BE2C (cell line): ENCODE results near the gene ABCC6.

Experiments used
- DNase-seq: peaks from one replicate; pipeline ENCODE4 v3.0.0-alpha.2; 2020
- H3K27me3 ChIP-seq: fragments of 250-450 bp; sonication (Bioruptor Pico); 2 replicates; pipeline ENCODE4 v1.5.1; 2020; ENCODE audit warnings: mild to moderate bottlenecking
- H3K36me3 ChIP-seq: fragments of 250-450 bp; sonication (Bioruptor Pico); 2 replicates; pipeline ENCODE4 v1.5.1; 2020; ENCODE audit warnings: mild to moderate bottlenecking
- H3K4me1 ChIP-seq: fragments of 250-450 bp; sonication (Bioruptor Pico); 2 replicates; pipeline ENCODE4 v1.5.1; 2020
- H3K4me3 ChIP-seq: 2 replicates; pipeline ENCODE4 v1.5.1; 2011; ENCODE audit warnings: low read depth, low read length
- H3K9me3 ChIP-seq: fragments of 250-450 bp; sonication (Bioruptor Pico); 2 replicates; pipeline ENCODE4 v1.5.1; 2020
- TF ChIP-seq, protein P1 (sequence below): IDR thresholded peaks from 2 replicates; pipeline ENCODE4 v1.5.1; 2012; ENCODE audit warnings: mild to moderate bottlenecking, low read depth, low read length

ABCC6 gene

DNA sequence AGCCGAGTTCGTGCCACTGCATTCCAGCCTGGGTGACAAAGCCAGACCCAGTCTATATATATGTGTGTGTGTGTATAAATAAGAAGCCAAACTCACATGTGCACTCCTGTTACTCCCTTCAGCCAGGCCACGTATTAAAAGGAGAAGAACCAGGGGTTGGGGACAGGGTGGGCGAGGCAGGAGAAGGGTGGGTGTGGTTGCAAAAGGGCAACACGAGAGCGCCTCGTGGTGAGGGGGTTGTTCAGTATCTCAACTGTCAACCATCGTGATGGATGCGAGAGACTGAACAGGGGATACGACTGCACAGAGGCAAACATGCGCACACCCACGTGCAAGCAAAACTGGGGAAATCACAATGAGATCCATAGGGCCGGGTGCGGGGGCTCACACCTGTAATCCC is 54.9 kb downstream of the ABCC6 start:
- Histone ChIP-seq H3K4me1 (no peaks in the 10 kb centered on the region), H3K36me3 (no peaks in the 10 kb centered on the region), H3K4me3 (no peak overlapping the region), H3K9me3 (no peaks in the 10 kb centered on the region), H3K27me3 (no peaks in the 10 kb centered on the region)
- TF ChIP-seq, protein P1, sequence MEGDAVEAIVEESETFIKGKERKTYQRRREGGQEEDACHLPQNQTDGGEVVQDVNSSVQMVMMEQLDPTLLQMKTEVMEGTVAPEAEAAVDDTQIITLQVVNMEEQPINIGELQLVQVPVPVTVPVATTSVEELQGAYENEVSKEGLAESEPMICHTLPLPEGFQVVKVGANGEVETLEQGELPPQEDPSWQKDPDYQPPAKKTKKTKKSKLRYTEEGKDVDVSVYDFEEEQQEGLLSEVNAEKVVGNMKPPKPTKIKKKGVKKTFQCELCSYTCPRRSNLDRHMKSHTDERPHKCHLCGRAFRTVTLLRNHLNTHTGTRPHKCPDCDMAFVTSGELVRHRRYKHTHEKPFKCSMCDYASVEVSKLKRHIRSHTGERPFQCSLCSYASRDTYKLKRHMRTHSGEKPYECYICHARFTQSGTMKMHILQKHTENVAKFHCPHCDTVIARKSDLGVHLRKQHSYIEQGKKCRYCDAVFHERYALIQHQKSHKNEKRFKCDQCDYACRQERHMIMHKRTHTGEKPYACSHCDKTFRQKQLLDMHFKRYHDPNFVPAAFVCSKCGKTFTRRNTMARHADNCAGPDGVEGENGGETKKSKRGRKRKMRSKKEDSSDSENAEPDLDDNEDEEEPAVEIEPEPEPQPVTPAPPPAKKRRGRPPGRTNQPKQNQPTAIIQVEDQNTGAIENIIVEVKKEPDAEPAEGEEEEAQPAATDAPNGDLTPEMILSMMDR, result no peak
- DNase-seq, result no peak

DNA sequence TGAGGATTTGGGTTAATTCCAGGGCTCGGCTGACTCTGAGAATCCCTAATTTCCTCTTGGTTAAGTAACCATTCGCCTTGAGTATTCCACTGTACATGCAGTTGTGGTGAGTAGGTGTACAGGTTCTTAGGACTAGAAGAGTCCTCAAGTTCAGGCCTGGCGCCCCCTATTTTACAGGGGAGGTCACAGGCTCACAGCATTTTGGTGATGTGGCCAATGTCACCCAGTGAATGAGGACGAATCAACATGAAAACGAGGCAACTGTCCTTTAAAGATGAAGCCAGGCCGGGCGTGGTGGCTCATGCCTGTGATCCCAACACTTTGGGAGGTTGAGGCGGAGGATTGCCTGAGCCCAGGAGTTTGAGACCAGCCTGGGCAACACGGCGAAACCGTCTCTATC is 55.4 kb downstream of the ABCC6 start:
- H3K27me3 ChIP-seq, result no peaks in the 10 kb centered on the region
- DNase-seq, result no peak
- no peaks in the 10 kb centered on the region for H3K36me3 ChIP-seq
- TF ChIP-seq, protein P1, result no peak
- H3K4me1 ChIP-seq, result no peaks in the 10 kb centered on the region
- H3K9me3 ChIP-seq, result no peaks in the 10 kb centered on the region
- no peak overlapping the region for H3K4me3 ChIP-seq

DNA sequence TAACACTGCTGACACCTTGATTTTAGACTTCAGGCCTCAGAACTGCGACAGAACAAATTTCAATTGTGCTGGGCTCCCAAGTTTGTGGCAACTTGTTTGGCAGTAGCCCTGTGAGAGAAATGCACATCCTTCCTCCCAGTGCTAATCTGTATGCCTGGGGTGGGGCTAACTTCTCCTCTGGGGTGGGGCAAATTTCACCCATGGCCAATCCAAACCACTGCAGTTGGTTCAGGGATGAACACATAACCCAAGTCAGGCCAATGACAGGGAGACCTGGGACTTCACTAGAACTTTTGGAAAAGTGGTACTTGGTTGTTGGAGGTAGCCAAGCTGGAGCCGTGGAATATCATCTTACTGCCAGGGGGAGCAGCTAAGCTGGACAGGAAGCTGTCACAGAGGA is 56.3 kb downstream of the ABCC6 start:
- Histone ChIP-seq H3K4me3 (no peak overlapping the region), H3K9me3 (no peaks in the 10 kb centered on the region), H3K27me3 (no peaks in the 10 kb centered on the region), H3K4me1 (no peaks in the 10 kb centered on the region), H3K36me3 (no peaks in the 10 kb centered on the region)
- TF ChIP-seq, protein P1, result no peak
- no peak for DNase-seq

DNA sequence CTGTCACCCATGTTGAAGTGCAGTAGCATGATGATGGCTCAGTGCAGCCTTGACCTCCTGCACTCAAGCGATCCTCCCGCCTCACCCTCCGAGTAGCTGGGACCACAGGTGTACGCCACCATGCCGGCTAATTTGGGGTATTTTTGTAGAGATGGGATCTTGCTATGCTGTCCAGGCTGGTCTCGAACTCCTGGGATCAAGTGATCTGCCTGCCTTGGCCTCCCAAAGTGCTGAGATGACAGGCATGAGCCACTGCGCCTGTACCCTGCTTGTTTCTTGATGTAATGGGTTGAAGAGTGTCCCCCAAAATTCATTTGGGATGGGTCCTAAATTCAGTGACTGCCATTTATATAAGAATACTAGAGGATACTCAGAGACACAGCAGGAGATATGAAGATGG is 57.2 kb downstream of the ABCC6 start:
- no peak for DNase-seq
- Histone ChIP-seq H3K4me1 (no peaks in the 10 kb centered on the region), H3K4me3 (no peak overlapping the region), H3K27me3 (no peaks in the 10 kb centered on the region), H3K36me3 (no peaks in the 10 kb centered on the region), H3K9me3 (no peaks in the 10 kb centered on the region)
- TF ChIP-seq, protein P1, result no peak

DNA sequence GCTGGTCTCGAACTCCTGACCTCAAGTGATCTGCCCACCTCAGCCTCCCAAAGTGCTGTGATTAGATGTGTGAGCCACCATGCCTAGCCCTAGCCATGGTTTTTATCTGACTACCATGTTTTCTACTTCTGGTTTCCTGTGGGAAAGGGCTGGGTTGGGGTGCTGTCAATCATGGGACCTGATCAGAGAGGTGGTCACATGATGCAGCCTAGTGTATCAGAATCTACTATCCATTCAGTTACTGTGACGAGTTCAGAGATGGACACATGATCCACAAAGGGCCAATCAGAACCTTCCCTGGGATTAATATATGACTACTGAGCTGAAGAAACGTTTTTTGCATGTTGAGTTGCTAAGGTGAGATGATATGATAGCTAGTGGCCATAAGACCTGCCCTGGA is 59.1 kb downstream of the ABCC6 start:
- H3K27me3 ChIP-seq, result no peaks in the 10 kb centered on the region
- no peak overlapping the region for H3K4me3 ChIP-seq
- no peak for DNase-seq
- TF ChIP-seq, protein P1, result no peak
- H3K4me1 ChIP-seq, result no peaks in the 10 kb centered on the region
- H3K36me3 ChIP-seq, result no peaks in the 10 kb centered on the region
- no peaks in the 10 kb centered on the region; the same call in 1 of the 2 replicates for H3K9me3 ChIP-seq

DNA sequence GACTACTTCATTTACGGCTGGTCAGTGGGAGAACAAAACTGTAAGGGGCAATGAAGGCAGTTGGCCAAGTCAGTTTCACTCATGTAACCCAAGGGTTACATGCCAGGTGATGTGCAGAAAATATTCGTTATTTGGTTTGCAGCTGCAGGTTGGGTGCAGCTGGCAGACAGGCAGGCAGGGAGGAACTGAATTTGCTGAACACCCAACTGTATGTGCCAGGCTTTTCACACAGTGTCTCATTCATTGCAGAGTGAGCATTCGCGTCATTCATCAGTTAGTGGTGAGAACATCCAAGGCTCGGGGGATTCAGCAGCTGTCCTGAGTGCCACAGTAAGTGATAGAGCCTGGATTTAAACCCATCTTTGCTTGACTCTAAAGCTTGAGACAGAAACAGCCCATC is 59.7 kb downstream of the ABCC6 start:
- no peak for DNase-seq
- H3K36me3 ChIP-seq, result no peaks in the 10 kb centered on the region
- no peaks in the 10 kb centered on the region for H3K4me1 ChIP-seq
- TF ChIP-seq, protein P1, result no peak
- H3K9me3 ChIP-seq, result peaks cover 6% of the 10 kb centered on the region; the same call in 1 of the 2 replicates
- no peaks in the 10 kb centered on the region for H3K27me3 ChIP-seq
- no peak overlapping the region for H3K4me3 ChIP-seq
